HG02981 (cell line): ENCODE measurements around the gene UQCC3.
"Not testable (repeated sequence)": the region's sequence is repeated elsewhere in the genome, so short reads cannot be mapped to it uniquely, and the experiment has no call there.

Experiments used
- ATAC-seq: cut with Tn5 transposase; IDR thresholded peaks from one replicate; pipeline ENCODE4 v1.9.1; 2021; ENCODE audit warnings: mild to moderate bottlenecking, moderate library complexity; ENCODE audit not compliant: unreplicated experiment

The UQCC3 gene

GRCh38 chr11:62665599-62666258, 5.7 kb upstream of the UQCC3 start:
- peak; percentile 22 for ATAC-seq

DNA sequence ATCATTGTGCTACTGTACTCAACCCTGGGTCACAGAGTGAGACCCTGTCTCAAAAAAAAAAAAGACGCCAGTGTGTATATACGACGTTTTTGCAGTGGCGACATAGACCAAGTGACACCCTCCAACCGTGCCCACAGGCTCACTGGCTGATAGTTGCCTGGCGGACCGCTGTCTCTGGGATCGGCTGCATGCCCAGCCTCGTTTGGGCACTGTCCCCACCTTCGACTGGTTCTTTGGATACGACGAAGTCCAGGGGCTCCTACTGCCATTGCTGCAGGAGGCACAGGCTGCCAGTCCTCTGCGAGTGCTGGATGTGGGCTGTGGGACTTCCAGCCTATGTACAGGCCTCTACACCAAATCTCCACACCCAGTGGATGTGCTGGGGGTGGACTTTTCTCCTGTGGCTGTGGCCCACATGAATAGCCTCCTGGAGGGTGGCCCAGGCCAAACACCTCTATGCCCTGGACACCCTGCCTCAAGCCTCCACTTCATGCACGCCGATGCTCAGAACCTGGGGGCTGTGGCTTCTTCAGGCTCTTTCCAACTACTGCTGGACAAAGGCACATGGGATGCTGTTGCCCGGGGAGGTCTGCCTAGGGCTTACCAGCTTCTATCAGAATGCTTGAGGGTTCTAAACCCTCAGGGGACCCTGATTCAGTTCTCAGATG, 5.1 kb upstream of the UQCC3 start:
- no peak for ATAC-seq

DNA sequence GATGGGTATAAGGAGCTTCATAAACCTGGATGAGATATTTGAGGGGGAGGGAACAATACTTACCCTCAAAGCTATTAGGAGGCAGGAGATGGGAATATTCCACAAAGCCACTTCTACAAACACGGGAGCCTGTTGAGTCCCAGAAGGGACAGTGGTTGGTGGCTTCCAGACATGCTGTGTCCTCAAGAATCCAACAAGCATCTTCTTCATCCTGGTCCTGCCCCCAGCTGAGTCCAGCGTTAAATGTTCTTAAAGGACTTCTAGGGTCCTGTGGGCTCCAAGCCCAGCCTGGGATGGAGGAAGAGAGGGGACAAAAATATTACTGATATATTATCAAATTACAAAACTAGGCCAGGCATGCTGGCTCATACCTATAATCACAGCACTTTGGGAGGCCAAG, 4.0 kb upstream of the UQCC3 start:
- ATAC-seq = no peak

DNA sequence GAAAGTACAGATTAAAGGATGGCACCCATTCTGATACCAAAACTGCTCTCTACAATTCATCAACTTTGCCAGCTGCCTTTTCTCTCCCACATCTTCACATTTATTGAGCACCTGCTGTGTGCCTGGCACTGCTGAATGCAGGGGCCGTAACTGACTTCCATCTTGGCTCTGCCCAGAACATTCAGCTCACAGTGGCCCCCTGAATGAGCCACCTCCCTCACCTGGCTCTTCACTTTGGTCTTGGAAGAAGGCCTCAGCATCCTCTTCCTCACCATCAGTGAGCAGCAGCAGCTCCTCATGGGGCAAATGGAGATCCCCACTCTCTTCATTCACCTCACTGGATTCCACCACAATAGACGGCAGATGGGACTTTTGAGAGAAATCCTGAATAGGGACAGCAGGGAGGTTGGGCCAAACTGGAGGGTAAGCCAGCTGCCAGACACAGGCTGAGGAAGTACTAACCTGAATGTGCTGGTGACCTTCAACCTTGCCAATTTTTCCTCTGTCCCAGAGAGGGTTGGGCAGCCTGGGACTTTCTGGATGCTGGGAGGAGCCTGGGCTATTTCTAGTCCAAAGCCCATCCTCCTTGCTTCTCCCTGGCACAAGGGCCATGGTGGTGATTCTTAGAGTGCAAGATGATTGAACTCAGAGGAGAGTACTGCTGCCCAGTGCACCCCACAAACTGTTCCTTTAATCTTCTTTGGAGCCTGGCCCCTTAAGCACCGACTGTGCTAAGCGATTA, 1.9 kb upstream of the UQCC3 start:
- no peak for ATAC-seq

GRCh38 chr11:62671236-62671607, 251 bp upstream of the UQCC3 start:
- ATAC-seq = peak; percentile 3

DNA sequence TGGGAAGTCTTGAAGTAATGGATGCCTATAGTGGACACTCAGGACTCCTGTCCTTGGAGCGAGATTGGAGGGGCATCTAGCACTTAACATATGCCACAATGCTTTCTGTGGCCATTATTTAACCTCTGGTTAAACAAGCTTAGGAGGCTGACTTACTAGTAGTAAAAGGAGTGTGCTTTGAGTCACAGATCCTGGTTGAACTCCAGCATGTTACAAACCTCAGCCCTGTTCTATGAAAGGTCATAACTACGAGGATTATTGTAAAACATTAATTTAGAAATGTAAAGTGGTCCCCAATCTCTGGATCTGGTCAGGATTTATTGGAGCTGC, 1.7 kb downstream of the UQCC3 start:
- ATAC-seq = no peak

DNA sequence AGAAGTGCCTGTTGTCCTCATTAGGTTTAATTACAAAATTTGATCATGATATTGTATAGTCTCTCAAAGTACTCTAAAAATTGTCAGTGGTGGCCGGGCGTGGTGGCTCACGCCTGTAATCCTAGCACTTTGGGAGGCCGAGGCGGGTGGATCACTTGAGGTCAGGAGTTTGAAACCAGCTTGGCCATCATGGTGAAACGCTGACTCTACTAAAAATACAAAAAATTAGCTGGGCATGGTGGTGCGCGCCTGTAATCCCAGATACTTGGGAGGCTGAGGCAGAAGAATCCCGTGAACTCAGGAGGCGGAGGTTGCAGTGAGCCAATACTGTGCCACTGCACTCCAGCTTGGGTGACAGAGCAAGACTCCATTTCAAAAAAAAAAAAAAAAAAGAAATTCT, 3.9 kb downstream of the UQCC3 start:
- ATAC-seq = not testable (repeated sequence)

- ATAC-seq = no peak
Measured at GRCh38 chr11:62676698-62677097, 5.2 kb downstream of the UQCC3 start.

- no peak for ATAC-seq
Measured at GRCh38 chr11:62677156-62677555, 5.7 kb downstream of the UQCC3 start.

DNA sequence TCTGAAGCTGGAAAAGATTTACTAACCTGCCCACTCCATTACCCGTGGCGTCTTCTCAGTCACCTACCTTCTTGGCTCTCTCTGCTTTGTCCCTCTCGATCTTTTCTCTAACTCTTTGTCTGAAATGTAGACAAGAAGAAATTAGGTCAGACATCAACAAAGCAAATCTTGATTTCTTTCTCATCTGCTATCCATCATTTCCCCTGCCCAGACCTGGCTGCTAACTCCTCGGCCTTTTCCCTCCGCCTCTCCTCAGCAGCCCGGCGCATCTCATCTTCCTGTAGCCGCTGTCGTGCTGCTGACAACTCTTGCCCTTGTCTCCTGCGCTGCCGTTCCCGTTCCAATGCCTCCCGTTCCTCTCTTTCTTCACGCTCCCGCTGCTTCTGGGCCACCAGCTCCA, 6.2 kb downstream of the UQCC3 start:
- no peak for ATAC-seq

DNA sequence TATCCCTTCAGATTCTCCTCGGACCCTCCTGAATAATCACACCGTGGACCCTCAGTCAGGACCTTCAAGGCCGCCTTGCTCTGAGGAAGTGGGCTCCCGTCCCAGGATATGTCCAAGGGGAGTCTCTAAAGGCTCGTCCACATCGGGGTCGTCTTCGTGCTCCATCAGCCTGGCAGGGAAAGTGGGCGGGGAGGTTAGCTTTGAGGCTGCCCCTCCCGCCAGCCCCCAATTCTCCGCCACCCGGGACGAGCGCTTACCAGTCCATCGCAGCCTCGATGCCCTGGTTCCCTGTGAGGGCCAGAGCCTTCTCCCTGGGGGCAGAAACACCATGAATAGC, 6.9 kb downstream of the UQCC3 start:
- peak; percentile 6 for ATAC-seq

- peak; percentile 74 for ATAC-seq
Measured at GRCh38 chr11:62678770-62679696, 7.6 kb downstream of the UQCC3 start, which contains the start of gene UBXN1. Gene UBXN1 (minus strand): TSS chr11:62679073. CDS start chr11:62678923, 150 bp downstream.

- peak; percentile 62 for ATAC-seq
Measured at GRCh38 chr11:62680825-62681240, 9.4 kb downstream of the UQCC3 start.

DNA sequence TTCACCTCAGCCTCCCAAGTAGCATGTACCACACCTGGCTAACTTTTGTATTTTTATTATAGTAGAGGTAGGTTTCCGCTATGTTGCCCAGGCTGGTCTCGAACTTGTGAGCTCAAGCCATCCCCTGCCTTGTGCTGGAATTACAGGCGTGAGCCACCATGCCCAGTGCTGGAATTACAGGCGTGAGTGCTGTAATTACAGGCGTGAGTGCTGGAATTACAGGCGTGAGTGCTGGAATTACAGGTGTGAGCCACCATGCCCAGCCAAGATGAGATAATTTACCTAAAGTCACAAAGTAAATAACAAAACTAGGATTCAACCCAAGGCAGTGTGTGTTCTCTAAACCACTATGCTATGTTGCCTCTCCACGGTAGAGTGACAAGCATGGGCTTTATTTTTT, 11.0 kb downstream of the UQCC3 start:
- no peak for ATAC-seq

DNA sequence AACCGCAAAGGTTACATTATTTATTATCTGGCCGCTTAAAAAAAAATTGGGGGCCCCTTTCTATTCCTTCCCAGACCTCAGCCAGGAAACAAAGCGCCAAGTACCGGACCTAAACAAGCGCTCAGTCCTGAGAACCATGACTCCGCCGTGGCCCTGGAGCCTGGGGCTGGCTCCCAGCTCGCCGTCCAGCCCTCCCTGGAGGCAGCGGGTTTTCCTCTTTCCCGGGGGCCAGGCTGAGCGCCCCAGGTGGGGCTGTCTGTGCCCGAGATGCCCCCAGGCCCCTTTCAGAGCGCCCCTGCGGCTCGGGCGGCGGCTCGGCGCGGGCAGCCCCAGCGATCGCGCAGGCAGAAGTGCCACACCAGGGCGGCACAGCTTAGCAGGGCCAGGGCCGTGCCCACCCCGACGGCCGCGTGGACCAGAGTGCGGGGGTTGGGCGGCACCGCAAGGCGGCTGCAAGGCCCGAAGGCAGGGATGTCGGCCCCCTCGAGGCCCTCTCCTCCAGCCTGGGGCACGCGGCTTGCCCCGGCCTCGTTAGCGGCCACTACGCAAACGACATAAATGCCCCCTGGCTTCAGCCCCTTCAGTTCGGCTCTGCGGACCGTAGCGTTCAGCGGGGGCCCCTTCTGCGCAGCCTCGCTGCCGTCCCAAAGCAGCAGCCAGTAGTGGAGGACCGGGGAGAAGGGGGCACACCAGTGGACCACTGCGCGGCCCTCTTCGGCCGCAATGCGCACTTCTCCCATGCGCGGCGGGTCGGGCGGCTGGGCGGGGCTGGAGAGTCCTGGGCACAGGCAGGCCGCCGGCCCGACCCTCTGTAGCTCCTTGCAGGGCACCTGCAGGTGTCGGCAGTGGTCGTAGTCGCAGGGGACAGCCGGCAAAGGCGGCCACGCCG, 16.3 kb downstream of the UQCC3 start:
- no peak for ATAC-seq

DNA sequence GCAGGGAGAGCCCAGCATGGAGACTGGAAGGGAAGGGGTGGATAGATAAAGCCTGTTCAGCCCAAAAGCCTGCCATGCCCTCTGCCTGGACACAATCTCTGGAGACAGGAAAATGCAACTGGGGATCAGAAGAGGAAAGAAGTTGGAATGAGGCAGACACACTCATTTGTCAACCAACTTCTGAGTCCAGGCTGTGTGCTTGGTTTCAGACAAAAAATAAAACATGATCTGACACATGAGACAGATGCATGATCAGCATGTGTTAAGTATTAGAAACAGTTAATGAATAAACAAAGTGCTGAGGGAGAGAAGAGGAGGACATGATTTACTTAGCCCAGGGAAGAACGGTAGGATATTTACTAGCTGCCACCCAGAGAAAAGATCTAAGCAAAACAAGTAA, 17.0 kb downstream of the UQCC3 start:
- no peak for ATAC-seq

- ATAC-seq = no peak
Measured at GRCh38 chr11:62689421-62690183, 18.1 kb downstream of the UQCC3 start, which contains the start of gene LRRN4CL. Gene LRRN4CL (minus strand): TSS chr11:62689530. CDS start chr11:62688508, 1,022 bp downstream.

GRCh38 chr11:62693624-62694023, 22.2 kb downstream of the UQCC3 start:
- not testable (repeated sequence) for ATAC-seq

DNA sequence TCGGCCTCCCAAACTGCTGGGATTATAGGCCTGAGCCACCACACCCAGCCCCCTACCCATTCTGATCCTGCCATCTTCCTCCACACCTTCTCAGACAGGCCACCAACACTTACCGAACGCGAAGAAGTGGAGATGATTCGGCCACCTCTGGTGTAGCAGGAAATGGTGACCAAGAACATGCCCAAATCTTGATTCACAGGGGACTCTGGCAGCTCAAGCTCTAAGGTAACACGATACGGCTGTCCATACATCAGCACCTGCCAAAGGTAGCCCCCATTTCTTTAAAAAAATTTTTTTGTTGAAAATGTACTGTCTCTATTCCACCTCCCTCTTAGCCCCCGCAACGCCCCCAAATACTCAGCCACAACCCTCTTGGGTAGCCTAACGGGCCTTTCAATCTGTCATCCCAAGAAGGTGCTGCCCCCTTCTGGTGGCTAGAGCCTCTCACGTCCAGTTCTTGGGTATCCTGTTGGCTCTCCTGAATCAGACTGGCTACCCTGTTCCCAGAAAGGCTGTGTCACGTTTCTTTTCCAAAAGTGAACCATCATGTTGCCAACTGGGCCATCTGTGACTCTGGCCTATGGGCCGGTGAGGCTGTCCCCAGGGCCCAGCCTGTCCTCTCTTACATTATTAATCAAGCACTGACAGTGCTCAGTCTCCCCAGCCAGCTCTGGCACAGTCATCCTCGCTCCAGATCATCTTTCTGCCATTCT, 23.1 kb downstream of the UQCC3 start:
- no peak for ATAC-seq
